Measurements from ENCODE around the gene S100A3.

Gene S100A3

GRCh38 chr1:153537376-153537730 lies 11.7 kb downstream of the S100A3 start:
- H3K36me3 Mint-ChIP-seq (ENCODE audit: low read depth) = no peaks in the 10 kb centered on the region
- H3K9me3 Mint-ChIP-seq = no peaks in the 10 kb centered on the region
- H3K27me3 Mint-ChIP-seq (ENCODE audit: low read depth, poor library complexity) = peaks cover 6% of the 10 kb centered on the region
- H3K4me1 Mint-ChIP-seq = peaks cover 88% of the 10 kb centered on the region
- DNase-seq = no peak
- H3K27ac Mint-ChIP-seq = no peak overlapping the region
- TF ChIP-seq CTCF (IDR thresholded peaks at IDR 0.05) = no peak
- H3K4me3 Mint-ChIP-seq = no peak overlapping the region

- no peak overlapping the region for H3K27ac Mint-ChIP-seq
- H3K4me3 Mint-ChIP-seq = no peak overlapping the region
- peaks cover 86% of the 10 kb centered on the region for H3K4me1 Mint-ChIP-seq
- H3K36me3 Mint-ChIP-seq (ENCODE audit: low read depth) = no peaks in the 10 kb centered on the region
- no peaks in the 10 kb centered on the region for H3K9me3 Mint-ChIP-seq
- no peak for DNase-seq
- H3K27me3 Mint-ChIP-seq (ENCODE audit: low read depth, poor library complexity) = peaks cover 6% of the 10 kb centered on the region
- no peak for TF ChIP-seq CTCF (IDR thresholded peaks at IDR 0.05)
These were observed 12.2 kb downstream of the S100A3 start for GRCh38 chr1:153536671-153537375.

- Mint-ChIP-seq H3K27me3 (ENCODE audit: low read depth, poor library complexity) (peaks cover 2% of the 10 kb centered on the region), H3K36me3 (ENCODE audit: low read depth) (no peaks in the 10 kb centered on the region), H3K4me3 (peak overlapping the region; percentile 68), H3K27ac (no peak overlapping the region), H3K4me1 (peaks cover 79% of the 10 kb centered on the region), H3K9me3 (no peaks in the 10 kb centered on the region)
- TF ChIP-seq CTCF (IDR thresholded peaks at IDR 0.05) = no peak
- DNase-seq = no peak
These were observed 12.9 kb downstream of the S100A3 start for GRCh38 chr1:153536012-153536670.

GRCh38 chr1:153535242-153536011 lies 13.6 kb downstream of the S100A3 start, which contains the start of gene S100A6:
S100A6 (minus strand) TSS chr1:153535991; CDS start chr1:153535339, 652 bp downstream.
- H3K4me1 Mint-ChIP-seq = peaks cover 72% of the 10 kb centered on the region
- no peak within 1 kb of the TSS for H3K27ac Mint-ChIP-seq
- H3K27me3 Mint-ChIP-seq (ENCODE audit: low read depth, poor library complexity) = no peaks in the 10 kb centered on the region
- H3K4me3 Mint-ChIP-seq = peak within 1 kb of the TSS; percentile 68
- H3K9me3 Mint-ChIP-seq = no peaks in the 10 kb centered on the region
- DNase-seq = no peak
- TF ChIP-seq CTCF (IDR thresholded peaks at IDR 0.05) = no peak
- H3K36me3 Mint-ChIP-seq (ENCODE audit: low read depth) = no peaks in the 10 kb centered on the region

GRCh38 chr1:153534925-153535241 lies 14.2 kb downstream of the S100A3 start:
- no peaks in the 10 kb centered on the region for H3K9me3 Mint-ChIP-seq
- H3K36me3 Mint-ChIP-seq (ENCODE audit: low read depth) = no peaks in the 10 kb centered on the region
- no peak overlapping the region for H3K27ac Mint-ChIP-seq
- TF ChIP-seq CTCF (IDR thresholded peaks at IDR 0.05) = no peak
- peaks cover 66% of the 10 kb centered on the region for H3K4me1 Mint-ChIP-seq
- H3K27me3 Mint-ChIP-seq (ENCODE audit: low read depth, poor library complexity) = no peaks in the 10 kb centered on the region
- peak overlapping the region; percentile 19 for H3K4me3 Mint-ChIP-seq
- no peak for DNase-seq

Data from nephron progenitor cell (in vitro differentiated cells).